HepG2 (cell line): ENCODE data around the gene TMOD2. TPM values are rescaled to one million over a fixed set of nuclear protein-coding genes. Genes with fewer than 3 reads are reported as not detected.

Source experiments
- ATAC-seq: fragments of 200-7000 bp; cut with Tn5 transposase; 3 replicates; pipeline ENCODE4 v1.9.1; 2020; ENCODE audit warnings: mild to moderate bottlenecking, moderate library complexity
- BruUV-seq: library from RNA; stranded (reverse); fragments of 400-500 nt; replicated peaks from 2 replicates; lab custom pipeline; 2021; lab: Mats Ljungman, UMichigan
- CTCF ChIA-PET: fragments of 300-600 bp; formaldehyde crosslinking; extraction: SDS; loops from one replicate; lab custom pipeline; 2021; ENCODE audit warnings: low total read pairs, inconsistent platforms, low intra/inter-chr PET ratio; lab: Yijun Ruan, JAX
- POLR2A ChIA-PET: fragments of 350-600 bp; sonication (Branson Sonifier 250); formaldehyde crosslinking; loops from one replicate; lab custom pipeline; 2020; ENCODE audit warnings: antibody characterized with exemption, inconsistent platforms; lab: Yijun Ruan, JAX
- DNase-seq: peaks from one replicate; pipeline ENCODE4 v3.0.0-alpha.2; 2015; ENCODE audit warnings: low spot score
- FAIRE-seq: peaks from 3 replicates; lab custom pipeline; 2011; peaks lifted over from hg19 to GRCh38; lab: Jason Lieb, UNC
- H2AFZ ChIP-seq: one replicate; pipeline ENCODE4 v1.6.1; 2011; ENCODE audit warnings: low read length, inconsistent platforms
- H3K27ac ChIP-seq: fragments of 300-600 bp; 3 replicates; pipeline ENCODE4 v1.8.0; 2011; ENCODE audit warnings: mixed run types, mild to moderate bottlenecking, mixed read lengths, low read length, inconsistent platforms; ENCODE audit not compliant: insufficient read depth; ENCODE audit errors: extremely low read length
- H3K27me3 ChIP-seq, 2 experiments: fragments of 200-600 bp in 1 of 2; 2 replicates in 1 of 2; 3 replicates in 1 of 2; pipeline versions ENCODE4 v1.6.0 to v1.8.0; 2011; ENCODE audit warnings: low read length in 2 of 2, mild to moderate bottlenecking in 2 of 2, moderate library complexity in 2 of 2, inconsistent platforms in 1 of 2; ENCODE audit not compliant: insufficient read depth in 2 of 2, control insufficient read depth in 1 of 2
- H3K36me3 ChIP-seq, 2 experiments: fragments of 200-600 bp in 1 of 2; replicated peaks in 1 of 2; 2 replicates in 1 of 2; 3 replicates in 1 of 2; pipeline versions ENCODE4 v1.5.1 to v1.8.0; 2011; ENCODE audit warnings: low read length in 2 of 2, inconsistent platforms in 1 of 2; ENCODE audit not compliant: insufficient read depth in 2 of 2, control insufficient read depth in 1 of 2
- H3K4me1 ChIP-seq: 2 replicates; pipeline ENCODE4 v1.5.1; 2012; ENCODE audit warnings: low read length, inconsistent platforms; ENCODE audit not compliant: insufficient read depth
- H3K4me2 ChIP-seq: 2 replicates; pipeline ENCODE4 v1.6.0; 2011; ENCODE audit warnings: low read depth, low read length, inconsistent platforms
- H3K4me3 ChIP-seq, 3 experiments: fragments of 200-600 bp in 1 of 3; sonication (generic), shearing (Covaris generic) in 1 of 3; replicated peaks in 1 of 3; 2 replicates each; pipeline ENCODE4 v1.5.1; 2011 to 2016; ENCODE audit warnings: low read length in 3 of 3, inconsistent platforms in 2 of 3, low read depth in 2 of 3, mild to moderate bottlenecking in 2 of 3, control low read depth in 1 of 3, mixed read lengths in 1 of 3; ENCODE audit not compliant: insufficient read depth in 1 of 3
- H3K79me2 ChIP-seq: one replicate; pipeline ENCODE4 v1.6.1; 2011; ENCODE audit warnings: low read length, inconsistent platforms; ENCODE audit not compliant: insufficient read depth
- H3K9ac ChIP-seq: 2 replicates; pipeline ENCODE4 v1.6.0; 2011; ENCODE audit warnings: mild to moderate bottlenecking, low read depth, low read length, inconsistent platforms; ENCODE audit not compliant: insufficient read depth
- H3K9me3 ChIP-seq: 2 replicates; pipeline ENCODE4 v1.5.1; 2012; ENCODE audit warnings: mild to moderate bottlenecking, low read length
- H4K20me1 ChIP-seq: 2 replicates; pipeline ENCODE4 v1.6.0; 2011; ENCODE audit warnings: inconsistent platforms, mild to moderate bottlenecking, low read length, moderate library complexity; ENCODE audit not compliant: insufficient read depth
- ADNP ChIP-seq: sonication (generic); formaldehyde crosslinking; IDR thresholded peaks from 2 replicates; pipeline ENCODE4 v1.4.0; 2020; ENCODE audit warnings: missing genetic modification reagents
- ATF1 ChIP-seq: IDR thresholded peaks from 2 replicates; pipeline ENCODE4 v1.6.1; 2016; ENCODE audit warnings: mild to moderate bottlenecking, control low read depth
- ATF7 ChIP-seq, 2 experiments: fragments of 450-650 bp in 1 of 2; sonication (generic) in 1 of 2; formaldehyde crosslinking in 1 of 2; IDR thresholded peaks; 2 replicates each; pipeline versions ENCODE4 v1.4.0 to v1.6.1; 2016 to 2020; ENCODE audit warnings: antibody characterized with exemption in 1 of 2, mild to moderate bottlenecking in 1 of 2, missing genetic modification reagents in 1 of 2
- CBX2 ChIP-seq, 2 experiments: fragments of 200-600 bp in 1 of 2; sonication (generic); formaldehyde crosslinking in 1 of 2; IDR thresholded peaks; 2 replicates each; pipeline versions ENCODE4 v1.7.0 to v1.8.1; 2018 to 2022; ENCODE audit warnings: low read depth in 2 of 2, low read length in 1 of 2, mild to moderate bottlenecking in 1 of 2, missing genetic modification reagents in 1 of 2
- CHD4 ChIP-seq: fragments of 200-600 bp; sonication (generic); IDR thresholded peaks from 2 replicates; pipeline ENCODE4 v1.7.0; 2017; ENCODE audit warnings: mild to moderate bottlenecking, low read length, borderline replicate concordance
- FOXP1 ChIP-seq, 2 experiments: fragments of 450-650 bp in 1 of 2; IDR thresholded peaks; 2 replicates each; pipeline ENCODE4 v1.6.1; 2017 to 2018; ENCODE audit warnings: antibody characterized with exemption in 1 of 2
- ISL2 ChIP-seq: sonication (generic); formaldehyde crosslinking; IDR thresholded peaks from 2 replicates; pipeline ENCODE4 v1.5.0; 2020; ENCODE audit warnings: missing genetic modification reagents
- KDM2A ChIP-seq: sonication (generic); formaldehyde crosslinking; IDR thresholded peaks from 2 replicates; pipeline ENCODE4 v1.4.0; 2020; ENCODE audit warnings: low read depth, missing genetic modification reagents, borderline replicate concordance
- NFE2 ChIP-seq: sonication (generic); formaldehyde crosslinking; IDR thresholded peaks from 2 replicates; pipeline ENCODE4 v1.4.0; 2020; ENCODE audit warnings: missing genetic modification reagents
- NFIB ChIP-seq: sonication (generic); formaldehyde crosslinking; IDR thresholded peaks from 2 replicates; pipeline ENCODE4 v1.9.0; 2021; ENCODE audit warnings: missing genetic modification reagents, mild to moderate bottlenecking, borderline replicate concordance
- PHB2 ChIP-seq: fragments of 450-650 bp; IDR thresholded peaks from 2 replicates; pipeline ENCODE4 v1.6.1; 2018; ENCODE audit not compliant: partially characterized antibody
- POGK ChIP-seq: sonication (generic); formaldehyde crosslinking; conservative IDR thresholded peaks from 2 replicates; pipeline ENCODE4 v1.8.0; 2022; ENCODE audit warnings: mild to moderate bottlenecking, moderate library complexity, missing genetic modification reagents
- SALL1 ChIP-seq: sonication (generic); formaldehyde crosslinking; IDR thresholded peaks from 2 replicates; pipeline ENCODE4 v1.8.0; 2022; ENCODE audit warnings: mild to moderate bottlenecking, missing genetic modification reagents
- SMAD1 ChIP-seq: sonication (generic); formaldehyde crosslinking; IDR thresholded peaks from 2 replicates; pipeline ENCODE4 v1.4.0; 2020; ENCODE audit warnings: missing genetic modification reagents, low read depth, mild to moderate bottlenecking, borderline replicate concordance
- SOX5 ChIP-seq: IDR thresholded peaks from 2 replicates; pipeline ENCODE4 v1.6.1; 2016; ENCODE audit warnings: borderline replicate concordance
- ZFP36L1 ChIP-seq: sonication (generic); formaldehyde crosslinking; IDR thresholded peaks from 2 replicates; pipeline ENCODE4 v1.8.0; 2022; ENCODE audit warnings: mild to moderate bottlenecking, missing genetic modification reagents, moderate library complexity
- ZNF709 ChIP-seq: sonication (generic); formaldehyde crosslinking; IDR thresholded peaks from 2 replicates; pipeline ENCODE4 v1.5.0; 2020; ENCODE audit warnings: mild to moderate bottlenecking, missing genetic modification reagents
- ZNF770 ChIP-seq: sonication (generic); formaldehyde crosslinking; IDR thresholded peaks from 2 replicates; pipeline ENCODE4 v1.5.0; 2020; ENCODE audit warnings: mild to moderate bottlenecking, missing genetic modification reagents
- ZNF782 ChIP-seq: sonication (generic); formaldehyde crosslinking; IDR thresholded peaks from 2 replicates; pipeline ENCODE4 v1.4.0; 2020; ENCODE audit warnings: missing genetic modification reagents, mild to moderate bottlenecking, borderline replicate concordance
- WGBS: methylation state at CpG from one replicate; pipeline ENCODE4 v1.1.6; 2017; ENCODE audit warnings: low lambda C conversion rate; 5-methylcytosine and 5-hydroxymethylcytosine counted together
- in situ Hi-C: cut with HindIII; loops from 2 replicates; pipeline ENCODE4 v1.10.0; 2017; ENCODE audit warnings: low pct_unique_long_range_greater_than_20kb; ENCODE audit not compliant: extremely low pct_ligation_motif_present
- intact Hi-C: fragments of 100-400 bp; cut with micrococcal nuclease; formaldehyde crosslinking; loops from one replicate; pipeline ENCODE4 v1.10.0; 2022; ENCODE audit not compliant: unreplicated experiment
- polyA plus RNA-seq, 8 experiments: library from polyadenylated mRNA; depleted of rRNA in 3 of 8; stranded (reverse) in 7 of 8; unstranded in 1 of 8; fragments of >200 nt; fragmentation: Illumina TruSeq in 4 of 8; extraction: Trizol in 4 of 8; gene quantifications; 2 replicates each; pipeline versions ENCODE4 v1.2.1 to v1.2.3, GENCODE V29; 2011 to 2016; ENCODE audit warnings: low read depth in 4 of 8, missing spikeins in 1 of 8, mixed read lengths in 1 of 8; ENCODE audit not compliant: insufficient read depth in 1 of 8
- total RNA-seq, 5 experiments: library from RNA; depleted of rRNA; stranded (reverse); fragments of >200 nt; fragmentation: Illumina TruSeq; extraction: Trizol; gene quantifications; 2 replicates each; pipeline ENCODE4 v1.2.3, GENCODE V29; 2016; ENCODE audit warnings: low read depth in 1 of 5

The TMOD2 gene
- total and polyA plus RNA-seq, 2 of the 13 experiments (the other 11 are each of a cell fraction or from before 2014, with no cell fraction given): 0.01 to 0.02 TPM

- DNase-seq (peak; percentile 71), FAIRE-seq (peak; percentile 65), ATAC-seq (peak; percentile 91)
- POLR2A ChIA-PET: interaction anchor here (0.9 kb wide), 1 partner anchor 13 kb away, joined by 3 read pairs; no protein-coding TSS in a partner anchor
- Histone ChIP-seq H3K4me2 (peak overlapping the region; percentile 78), H3K9me3 (no peaks in the 10 kb centered on the region), H2AFZ (no peak overlapping the region), H3K4me1 (peaks cover 56% of the 10 kb centered on the region), H3K79me2 (peaks cover 94% of the 10 kb centered on the region), H3K36me3 (no peaks in the 10 kb centered on the region), H3K9ac (peak overlapping the region; percentile 63), H3K27ac (peak overlapping the region; percentile 78), H3K4me3 (peak overlapping the region; percentile 4 to 45 (median 36); a peak in 2 of 6 replicates), H4K20me1 (peaks cover 8% of the 10 kb centered on the region; the same call in 1 of the 2 replicates), H3K27me3 (no peaks in the 10 kb centered on the region)
- CTCF ChIA-PET: no interaction called here
- in situ Hi-C loops (no loop called here), intact Hi-C loops (no loop called here)
- BruUV-seq: TSS peak; percentile 57
- WGBS: 15% methylated on average over 6 of the region's 6 CpGs
- TF ChIP-seq KDM2A (no peak), NFE2 (no peak), PHB2 (no peak), SMAD1 (no peak), ZNF782 (CRISPR knock-in tag) (no peak), ATF7 (IDR thresholded peaks at IDR 0.05) (peak; percentile 48; the same call in 1 of the 2 replicates), ATF7 (CRISPR knock-in tag; IDR thresholded peaks at IDR 0.05) (no peak), CBX2 (IDR thresholded peaks at IDR 0.05; ENCODE audit: low read depth, low read length) (no peak), CBX2 (CRISPR knock-in tag; IDR thresholded peaks at IDR 0.05; ENCODE audit: low read depth) (no peak), SOX5 (CRISPR knock-in tag) (peak; percentile 61; the same call in 1 of the 2 replicates), SALL1 (CRISPR knock-in tag) (no peak), POGK (no peak), FOXP1 (IDR thresholded peaks at IDR 0.05) (no peak), FOXP1 (CRISPR knock-in tag; IDR thresholded peaks at IDR 0.05) (no peak), ISL2 (CRISPR knock-in tag) (no peak), ZFP36L1 (CRISPR knock-in tag) (0 out of 2 replicates have a peak, but pooled peaks have one; percentile 33), NFIB (CRISPR knock-in tag) (no peak), ZNF770 (no peak), CHD4 (no peak), ATF1 (peak; percentile 53; the same call in 1 of the 2 replicates), ZNF709 (CRISPR knock-in tag) (no peak), ADNP (CRISPR knock-in tag) (no peak)
Observed at GRCh38 chr15:51842852-51843737, 91.7 kb downstream of the TMOD2 start.
